ENCODE data around the gene RPS14. TPM values are rescaled to one million over a fixed set of nuclear protein-coding genes. Genes with fewer than 3 reads are reported as not detected.

Gene RPS14
- 2,564 to 2,814 TPM (median 2,812 TPM) in 3 replicates for total RNA-seq (2021)
- percentile 99 among the genes with signal in this experiment for Bru-seq, nascent RNA
- long read RNA-seq, experiment 1, transcript RPS14-202 (5 exons, 2,314 nt) = minor isoform, 98 of 1,825 reads
- long read RNA-seq, experiment 1, transcript RPS14-203 (5 exons, 569 nt) = major isoform, 1,273 of 1,825 reads
- long read RNA-seq, experiment 1, transcript RPS14-201 (5 exons, 712 nt) = minor isoform, 201 of 1,825 reads
- long read RNA-seq, experiment 1, transcript RPS14-205 (3 exons, 3,119 nt) = minor isoform, 23 of 1,825 reads
- long read RNA-seq, experiment 1, partial matches to known transcripts = 201 of 1,825 reads
- long read RNA-seq, experiment 1, other reads (novel, unspliced or antisense) = 28 of 1,825 reads
- long read RNA-seq, experiment 2, transcript RPS14-202 (5 exons, 2,314 nt) = minor isoform, 47 of 2,847 reads
- long read RNA-seq, experiment 2, transcript RPS14-201 (5 exons, 712 nt) = minor isoform, 138 of 2,847 reads
- long read RNA-seq, experiment 2, transcript RPS14-203 (5 exons, 569 nt) = major isoform, 1,019 of 2,847 reads
- long read RNA-seq, experiment 2, transcript RPS14-205 (3 exons, 3,119 nt) = minor isoform, 90 of 2,847 reads
- long read RNA-seq, experiment 2, partial matches to known transcripts = 1,457 of 2,847 reads
- long read RNA-seq, experiment 2, other reads (novel, unspliced or antisense) = 95 of 2,847 reads
- long read RNA-seq, experiment 3, transcript RPS14-201 (5 exons, 712 nt) = minor isoform, 61 of 237 reads
- long read RNA-seq, experiment 3, transcript RPS14-203 (5 exons, 569 nt) = major isoform, 75 of 237 reads
- long read RNA-seq, experiment 3, transcript RPS14-202 (5 exons, 2,314 nt) = minor isoform, 25 of 237 reads
- long read RNA-seq, experiment 3, transcript RPS14-205 (3 exons, 3,119 nt) = minor isoform, 6 of 237 reads
- long read RNA-seq, experiment 3, partial matches to known transcripts = 13 of 237 reads
- long read RNA-seq, experiment 3, other reads (novel, unspliced or antisense) = 57 of 237 reads

GRCh38 chr5:150449517-150450339 is at the start of gene RPS14:
RPS14 (minus strand) TSS chr5:150449739; CDS start chr5:150447733, 2,006 bp downstream.
- DNase-seq (ENCODE audit: low spot score) (peak; percentile 90), ATAC-seq (peak; percentile 86)
- Mint-ChIP-seq H3K27ac (peak within 1 kb of the TSS; percentile 99), H3K9me3 (peaks cover 4% of the 10 kb centered on the region), H3K27me3 (ENCODE audit: low read depth) (no peaks in the 10 kb centered on the region; the same call in 1 of the 2 replicates), H3K36me3 (peaks cover 46% of the 10 kb centered on the region), H3K4me1 (peaks cover 30% of the 10 kb centered on the region), H3K4me3 (peak within 1 kb of the TSS; percentile 100)
- ChIA-PET CTCF (interaction anchor here (0.5 to 2.2 kb wide), 46 partner anchors 9 to 598 kb away, joined by 3 to 24 read pairs (median 5); partner anchors contain the start of genes CD74, CDX1, DCTN4 and RBM22), POLR2A (interaction anchor here (0.6 to 1.0 kb wide), 6 partner anchors 11 to 251 kb away, joined by 3 to 8 read pairs (median 3); partner anchors contain the start of gene RBM22)
- TF ChIP-seq, protein P1, sequence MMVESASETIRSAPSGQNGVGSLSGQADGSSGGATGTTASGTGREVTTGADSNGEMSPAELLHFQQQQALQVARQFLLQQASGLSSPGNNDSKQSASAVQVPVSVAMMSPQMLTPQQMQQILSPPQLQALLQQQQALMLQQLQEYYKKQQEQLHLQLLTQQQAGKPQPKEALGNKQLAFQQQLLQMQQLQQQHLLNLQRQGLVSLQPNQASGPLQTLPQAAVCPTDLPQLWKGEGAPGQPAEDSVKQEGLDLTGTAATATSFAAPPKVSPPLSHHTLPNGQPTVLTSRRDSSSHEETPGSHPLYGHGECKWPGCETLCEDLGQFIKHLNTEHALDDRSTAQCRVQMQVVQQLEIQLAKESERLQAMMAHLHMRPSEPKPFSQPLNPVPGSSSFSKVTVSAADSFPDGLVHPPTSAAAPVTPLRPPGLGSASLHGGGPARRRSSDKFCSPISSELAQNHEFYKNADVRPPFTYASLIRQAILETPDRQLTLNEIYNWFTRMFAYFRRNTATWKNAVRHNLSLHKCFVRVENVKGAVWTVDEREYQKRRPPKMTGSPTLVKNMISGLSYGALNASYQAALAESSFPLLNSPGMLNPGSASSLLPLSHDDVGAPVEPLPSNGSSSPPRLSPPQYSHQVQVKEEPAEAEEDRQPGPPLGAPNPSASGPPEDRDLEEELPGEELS (CRISPR knock-in tag; IDR thresholded peaks at IDR 0.05) = peak; percentile 58; the same call in 1 of the 2 replicates
- TF ChIP-seq, protein P2, sequence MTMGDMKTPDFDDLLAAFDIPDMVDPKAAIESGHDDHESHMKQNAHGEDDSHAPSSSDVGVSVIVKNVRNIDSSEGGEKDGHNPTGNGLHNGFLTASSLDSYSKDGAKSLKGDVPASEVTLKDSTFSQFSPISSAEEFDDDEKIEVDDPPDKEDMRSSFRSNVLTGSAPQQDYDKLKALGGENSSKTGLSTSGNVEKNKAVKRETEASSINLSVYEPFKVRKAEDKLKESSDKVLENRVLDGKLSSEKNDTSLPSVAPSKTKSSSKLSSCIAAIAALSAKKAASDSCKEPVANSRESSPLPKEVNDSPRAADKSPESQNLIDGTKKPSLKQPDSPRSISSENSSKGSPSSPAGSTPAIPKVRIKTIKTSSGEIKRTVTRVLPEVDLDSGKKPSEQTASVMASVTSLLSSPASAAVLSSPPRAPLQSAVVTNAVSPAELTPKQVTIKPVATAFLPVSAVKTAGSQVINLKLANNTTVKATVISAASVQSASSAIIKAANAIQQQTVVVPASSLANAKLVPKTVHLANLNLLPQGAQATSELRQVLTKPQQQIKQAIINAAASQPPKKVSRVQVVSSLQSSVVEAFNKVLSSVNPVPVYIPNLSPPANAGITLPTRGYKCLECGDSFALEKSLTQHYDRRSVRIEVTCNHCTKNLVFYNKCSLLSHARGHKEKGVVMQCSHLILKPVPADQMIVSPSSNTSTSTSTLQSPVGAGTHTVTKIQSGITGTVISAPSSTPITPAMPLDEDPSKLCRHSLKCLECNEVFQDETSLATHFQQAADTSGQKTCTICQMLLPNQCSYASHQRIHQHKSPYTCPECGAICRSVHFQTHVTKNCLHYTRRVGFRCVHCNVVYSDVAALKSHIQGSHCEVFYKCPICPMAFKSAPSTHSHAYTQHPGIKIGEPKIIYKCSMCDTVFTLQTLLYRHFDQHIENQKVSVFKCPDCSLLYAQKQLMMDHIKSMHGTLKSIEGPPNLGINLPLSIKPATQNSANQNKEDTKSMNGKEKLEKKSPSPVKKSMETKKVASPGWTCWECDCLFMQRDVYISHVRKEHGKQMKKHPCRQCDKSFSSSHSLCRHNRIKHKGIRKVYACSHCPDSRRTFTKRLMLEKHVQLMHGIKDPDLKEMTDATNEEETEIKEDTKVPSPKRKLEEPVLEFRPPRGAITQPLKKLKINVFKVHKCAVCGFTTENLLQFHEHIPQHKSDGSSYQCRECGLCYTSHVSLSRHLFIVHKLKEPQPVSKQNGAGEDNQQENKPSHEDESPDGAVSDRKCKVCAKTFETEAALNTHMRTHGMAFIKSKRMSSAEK (CRISPR knock-in tag; IDR thresholded peaks at IDR 0.05; ENCODE audit: borderline replicate concordance) = 0 out of 2 replicates have a peak, but pooled peaks have one; percentile 39
- TF ChIP-seq NFATC4 (CRISPR knock-in tag; IDR thresholded peaks at IDR 0.05) (no peak), TP53 (CRISPR knock-in tag; IDR thresholded peaks at IDR 0.05) (no peak), NR2C2 (CRISPR knock-in tag; IDR thresholded peaks at IDR 0.05) (peak; percentile 94), IRF2 (CRISPR knock-in tag; IDR thresholded peaks at IDR 0.05; ENCODE audit: borderline replicate concordance, low read depth) (no peak), ZNF138 (CRISPR knock-in tag; conservative IDR thresholded peaks at IDR 0.05) (no peak), CTCF (IDR thresholded peaks at IDR 0.05) (peak; percentile 92)
- TF ChIP-seq, protein P3, sequence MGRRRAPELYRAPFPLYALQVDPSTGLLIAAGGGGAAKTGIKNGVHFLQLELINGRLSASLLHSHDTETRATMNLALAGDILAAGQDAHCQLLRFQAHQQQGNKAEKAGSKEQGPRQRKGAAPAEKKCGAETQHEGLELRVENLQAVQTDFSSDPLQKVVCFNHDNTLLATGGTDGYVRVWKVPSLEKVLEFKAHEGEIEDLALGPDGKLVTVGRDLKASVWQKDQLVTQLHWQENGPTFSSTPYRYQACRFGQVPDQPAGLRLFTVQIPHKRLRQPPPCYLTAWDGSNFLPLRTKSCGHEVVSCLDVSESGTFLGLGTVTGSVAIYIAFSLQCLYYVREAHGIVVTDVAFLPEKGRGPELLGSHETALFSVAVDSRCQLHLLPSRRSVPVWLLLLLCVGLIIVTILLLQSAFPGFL (CRISPR knock-in tag; IDR thresholded peaks at IDR 0.05; ENCODE audit: borderline replicate concordance) = no peak
- TF ChIP-seq, protein P4, sequence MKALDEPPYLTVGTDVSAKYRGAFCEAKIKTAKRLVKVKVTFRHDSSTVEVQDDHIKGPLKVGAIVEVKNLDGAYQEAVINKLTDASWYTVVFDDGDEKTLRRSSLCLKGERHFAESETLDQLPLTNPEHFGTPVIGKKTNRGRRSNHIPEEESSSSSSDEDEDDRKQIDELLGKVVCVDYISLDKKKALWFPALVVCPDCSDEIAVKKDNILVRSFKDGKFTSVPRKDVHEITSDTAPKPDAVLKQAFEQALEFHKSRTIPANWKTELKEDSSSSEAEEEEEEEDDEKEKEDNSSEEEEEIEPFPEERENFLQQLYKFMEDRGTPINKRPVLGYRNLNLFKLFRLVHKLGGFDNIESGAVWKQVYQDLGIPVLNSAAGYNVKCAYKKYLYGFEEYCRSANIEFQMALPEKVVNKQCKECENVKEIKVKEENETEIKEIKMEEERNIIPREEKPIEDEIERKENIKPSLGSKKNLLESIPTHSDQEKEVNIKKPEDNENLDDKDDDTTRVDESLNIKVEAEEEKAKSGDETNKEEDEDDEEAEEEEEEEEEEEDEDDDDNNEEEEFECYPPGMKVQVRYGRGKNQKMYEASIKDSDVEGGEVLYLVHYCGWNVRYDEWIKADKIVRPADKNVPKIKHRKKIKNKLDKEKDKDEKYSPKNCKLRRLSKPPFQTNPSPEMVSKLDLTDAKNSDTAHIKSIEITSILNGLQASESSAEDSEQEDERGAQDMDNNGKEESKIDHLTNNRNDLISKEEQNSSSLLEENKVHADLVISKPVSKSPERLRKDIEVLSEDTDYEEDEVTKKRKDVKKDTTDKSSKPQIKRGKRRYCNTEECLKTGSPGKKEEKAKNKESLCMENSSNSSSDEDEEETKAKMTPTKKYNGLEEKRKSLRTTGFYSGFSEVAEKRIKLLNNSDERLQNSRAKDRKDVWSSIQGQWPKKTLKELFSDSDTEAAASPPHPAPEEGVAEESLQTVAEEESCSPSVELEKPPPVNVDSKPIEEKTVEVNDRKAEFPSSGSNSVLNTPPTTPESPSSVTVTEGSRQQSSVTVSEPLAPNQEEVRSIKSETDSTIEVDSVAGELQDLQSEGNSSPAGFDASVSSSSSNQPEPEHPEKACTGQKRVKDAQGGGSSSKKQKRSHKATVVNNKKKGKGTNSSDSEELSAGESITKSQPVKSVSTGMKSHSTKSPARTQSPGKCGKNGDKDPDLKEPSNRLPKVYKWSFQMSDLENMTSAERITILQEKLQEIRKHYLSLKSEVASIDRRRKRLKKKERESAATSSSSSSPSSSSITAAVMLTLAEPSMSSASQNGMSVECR (CRISPR knock-in tag; IDR thresholded peaks at IDR 0.05; ENCODE audit: borderline replicate concordance) = peak; percentile 76
- TF ChIP-seq, protein P5, sequence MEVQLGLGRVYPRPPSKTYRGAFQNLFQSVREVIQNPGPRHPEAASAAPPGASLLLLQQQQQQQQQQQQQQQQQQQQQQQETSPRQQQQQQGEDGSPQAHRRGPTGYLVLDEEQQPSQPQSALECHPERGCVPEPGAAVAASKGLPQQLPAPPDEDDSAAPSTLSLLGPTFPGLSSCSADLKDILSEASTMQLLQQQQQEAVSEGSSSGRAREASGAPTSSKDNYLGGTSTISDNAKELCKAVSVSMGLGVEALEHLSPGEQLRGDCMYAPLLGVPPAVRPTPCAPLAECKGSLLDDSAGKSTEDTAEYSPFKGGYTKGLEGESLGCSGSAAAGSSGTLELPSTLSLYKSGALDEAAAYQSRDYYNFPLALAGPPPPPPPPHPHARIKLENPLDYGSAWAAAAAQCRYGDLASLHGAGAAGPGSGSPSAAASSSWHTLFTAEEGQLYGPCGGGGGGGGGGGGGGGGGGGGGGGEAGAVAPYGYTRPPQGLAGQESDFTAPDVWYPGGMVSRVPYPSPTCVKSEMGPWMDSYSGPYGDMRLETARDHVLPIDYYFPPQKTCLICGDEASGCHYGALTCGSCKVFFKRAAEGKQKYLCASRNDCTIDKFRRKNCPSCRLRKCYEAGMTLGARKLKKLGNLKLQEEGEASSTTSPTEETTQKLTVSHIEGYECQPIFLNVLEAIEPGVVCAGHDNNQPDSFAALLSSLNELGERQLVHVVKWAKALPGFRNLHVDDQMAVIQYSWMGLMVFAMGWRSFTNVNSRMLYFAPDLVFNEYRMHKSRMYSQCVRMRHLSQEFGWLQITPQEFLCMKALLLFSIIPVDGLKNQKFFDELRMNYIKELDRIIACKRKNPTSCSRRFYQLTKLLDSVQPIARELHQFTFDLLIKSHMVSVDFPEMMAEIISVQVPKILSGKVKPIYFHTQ (CRISPR knock-in tag; IDR thresholded peaks at IDR 0.05) = no peak
